Measurements from ENCODE around the gene RILPL2.
"Not testable (repeated sequence)": the region's sequence is repeated elsewhere in the genome, so short reads cannot be mapped to it uniquely, and the experiment has no call there.

RILPL2 gene

GRCh38 chr12:123401753-123402683 is 34.5 kb downstream of the RILPL2 start:
- no peak for DNase-seq

- no peak for DNase-seq
These were observed 37.2 kb downstream of the RILPL2 start for GRCh38 chr12:123399255-123399617.

- no peak for DNase-seq
These were observed 37.8 kb downstream of the RILPL2 start for GRCh38 chr12:123398550-123399254.

GRCh38 chr12:123398177-123398549 is 38.3 kb downstream of the RILPL2 start:
- no peak for DNase-seq

GRCh38 chr12:123397400-123397799 is 39.1 kb downstream of the RILPL2 start:
- DNase-seq, result no peak

- DNase-seq, result no peak
These were observed 39.5 kb downstream of the RILPL2 start for GRCh38 chr12:123396954-123397353.

GRCh38 chr12:123396543-123396942 is 39.9 kb downstream of the RILPL2 start:
- DNase-seq, result no peak

- DNase-seq, result no peak
These were observed 41.2 kb downstream of the RILPL2 start for GRCh38 chr12:123395236-123395635.

- DNase-seq, result no peak
These were observed 42.7 kb downstream of the RILPL2 start for GRCh38 chr12:123393747-123394146.

- no peak for DNase-seq
These were observed 44.7 kb downstream of the RILPL2 start for GRCh38 chr12:123391546-123392343.

GRCh38 chr12:123390498-123391426 is 45.7 kb downstream of the RILPL2 start:
- DNase-seq, result peak; percentile 57

- DNase-seq, result peak; percentile 30
These were observed 46.7 kb downstream of the RILPL2 start for GRCh38 chr12:123389560-123390351.

GRCh38 chr12:123388951-123389559 is 47.4 kb downstream of the RILPL2 start:
- peak; percentile 8 for DNase-seq

- DNase-seq, result peak; percentile 78
These were observed 48.1 kb downstream of the RILPL2 start for GRCh38 chr12:123388177-123388950.

GRCh38 chr12:123387508-123388176 is 48.8 kb downstream of the RILPL2 start:
- DNase-seq, result peak; percentile 30

GRCh38 chr12:123385536-123385935 is 50.9 kb downstream of the RILPL2 start:
- not testable (repeated sequence) for DNase-seq

GRCh38 chr12:123384994-123385376 is 51.5 kb downstream of the RILPL2 start:
- no peak for DNase-seq

GRCh38 chr12:123384318-123384993 is 52.0 kb downstream of the RILPL2 start:
- no peak for DNase-seq

GRCh38 chr12:123382684-123383083 is 53.8 kb downstream of the RILPL2 start:
- DNase-seq, result no peak

Measured in inflammatory macrophage treated with lipopolysaccharide for 4 hours (primary cell).